WI38 (cell line): Measurements from ENCODE around the gene NR4A3.

ENCODE experiments used
- H3K4me3 ChIP-seq: 2 replicates; pipeline ENCODE4 v1.5.1; 2011; ENCODE audit warnings: low read depth, mild to moderate bottlenecking, control low read depth, low read length
- TF ChIP-seq, protein P1 (sequence below): IDR thresholded peaks from 2 replicates; pipeline ENCODE4 v1.5.1; 2012; ENCODE audit warnings: low read depth, mild to moderate bottlenecking, control low read depth, low read length

NR4A3 gene

DNA sequence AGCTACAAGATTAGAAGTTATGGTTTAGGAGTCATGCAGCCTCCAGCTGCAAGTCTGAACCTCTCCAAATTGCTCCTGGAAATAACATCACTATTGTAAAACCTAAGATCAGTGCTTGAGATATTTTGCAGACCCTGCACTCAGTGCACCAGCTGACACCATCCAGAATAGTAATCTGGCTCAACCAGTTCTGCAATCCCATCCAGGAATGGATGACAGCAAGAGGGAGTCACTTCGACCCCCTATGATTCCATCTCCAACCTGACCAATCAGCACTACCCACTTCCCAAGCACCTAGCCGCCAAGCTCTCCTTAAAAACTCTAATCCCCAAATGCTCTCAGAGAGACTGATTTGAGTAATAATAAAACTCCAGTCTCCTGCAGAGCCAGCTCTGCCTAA, 37.9 kb upstream of the NR4A3 start:
- H3K4me3 ChIP-seq: no peak overlapping the region
- TF ChIP-seq, protein P1, sequence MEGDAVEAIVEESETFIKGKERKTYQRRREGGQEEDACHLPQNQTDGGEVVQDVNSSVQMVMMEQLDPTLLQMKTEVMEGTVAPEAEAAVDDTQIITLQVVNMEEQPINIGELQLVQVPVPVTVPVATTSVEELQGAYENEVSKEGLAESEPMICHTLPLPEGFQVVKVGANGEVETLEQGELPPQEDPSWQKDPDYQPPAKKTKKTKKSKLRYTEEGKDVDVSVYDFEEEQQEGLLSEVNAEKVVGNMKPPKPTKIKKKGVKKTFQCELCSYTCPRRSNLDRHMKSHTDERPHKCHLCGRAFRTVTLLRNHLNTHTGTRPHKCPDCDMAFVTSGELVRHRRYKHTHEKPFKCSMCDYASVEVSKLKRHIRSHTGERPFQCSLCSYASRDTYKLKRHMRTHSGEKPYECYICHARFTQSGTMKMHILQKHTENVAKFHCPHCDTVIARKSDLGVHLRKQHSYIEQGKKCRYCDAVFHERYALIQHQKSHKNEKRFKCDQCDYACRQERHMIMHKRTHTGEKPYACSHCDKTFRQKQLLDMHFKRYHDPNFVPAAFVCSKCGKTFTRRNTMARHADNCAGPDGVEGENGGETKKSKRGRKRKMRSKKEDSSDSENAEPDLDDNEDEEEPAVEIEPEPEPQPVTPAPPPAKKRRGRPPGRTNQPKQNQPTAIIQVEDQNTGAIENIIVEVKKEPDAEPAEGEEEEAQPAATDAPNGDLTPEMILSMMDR: no peak

DNA sequence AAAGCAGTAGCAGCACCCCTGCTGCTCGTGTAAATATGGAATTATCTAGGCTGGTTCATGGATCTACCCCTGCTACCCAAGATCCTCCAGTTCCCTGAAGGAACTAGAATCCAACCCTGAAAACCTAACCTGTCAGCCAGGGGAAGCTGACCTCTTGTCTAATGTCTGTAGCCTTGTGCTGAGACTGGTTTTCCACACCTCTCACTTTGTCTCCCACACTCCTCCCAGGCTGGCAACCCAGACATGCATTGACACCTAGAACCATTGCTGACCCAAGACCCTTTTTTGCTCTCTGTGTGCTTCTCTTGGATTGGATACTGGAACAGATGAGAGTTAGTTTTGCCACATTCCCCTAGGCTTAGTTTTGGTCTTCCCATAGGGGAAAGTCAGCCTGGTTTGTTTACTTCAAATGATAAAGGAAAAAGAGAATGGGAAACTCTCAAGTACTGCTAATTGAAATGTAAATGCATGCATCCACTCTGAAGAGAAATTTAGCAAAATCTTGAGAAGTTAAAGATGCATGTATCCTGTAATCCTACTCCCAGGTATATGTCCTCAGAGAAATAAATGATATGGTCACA, 36.6 kb upstream of the NR4A3 start:
- no peak overlapping the region for H3K4me3 ChIP-seq
- TF ChIP-seq, protein P1: no peak

DNA sequence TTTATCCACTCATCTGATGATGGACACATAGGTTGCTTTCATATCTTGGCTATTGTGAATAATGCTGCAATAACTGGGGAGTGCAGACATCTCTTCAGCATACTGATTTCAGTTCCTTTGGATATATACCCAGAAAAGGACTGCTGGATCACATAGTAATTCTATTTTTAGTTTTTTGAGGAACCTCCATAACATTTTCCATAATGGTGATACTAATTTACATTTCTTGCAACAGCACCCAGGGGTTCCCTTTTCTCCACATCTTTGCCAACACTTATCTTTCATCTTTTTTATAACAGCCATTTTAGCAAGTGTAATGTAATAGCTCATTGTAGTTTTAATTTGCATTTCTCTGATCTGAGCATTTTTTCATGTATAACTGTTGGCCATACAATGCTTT, 34.1 kb upstream of the NR4A3 start:
- TF ChIP-seq, protein P1: no peak

DNA sequence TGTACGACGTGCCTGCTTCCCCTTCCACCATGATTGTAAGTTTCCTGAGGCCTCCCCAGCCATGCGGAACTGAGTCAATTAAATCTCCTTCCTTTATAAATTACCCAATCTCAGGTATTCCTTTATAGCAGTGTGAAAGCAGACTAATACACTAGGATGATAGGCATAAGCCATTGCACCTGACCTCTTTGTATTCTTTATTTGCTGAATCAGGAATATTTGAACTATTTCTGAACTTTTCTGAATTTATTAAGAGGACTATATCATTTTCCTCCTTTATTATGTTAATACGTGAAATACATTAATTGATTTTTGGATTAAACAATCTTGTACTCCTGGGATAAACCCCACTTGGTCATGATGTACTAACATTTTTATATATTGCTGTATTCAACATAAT, 28.2 kb upstream of the NR4A3 start:
- no peak overlapping the region for H3K4me3 ChIP-seq
- TF ChIP-seq, protein P1: no peak

More for the DNA sequence above, 34.1 kb upstream of the NR4A3 start:
- no peak overlapping the region for H3K4me3 ChIP-seq

DNA sequence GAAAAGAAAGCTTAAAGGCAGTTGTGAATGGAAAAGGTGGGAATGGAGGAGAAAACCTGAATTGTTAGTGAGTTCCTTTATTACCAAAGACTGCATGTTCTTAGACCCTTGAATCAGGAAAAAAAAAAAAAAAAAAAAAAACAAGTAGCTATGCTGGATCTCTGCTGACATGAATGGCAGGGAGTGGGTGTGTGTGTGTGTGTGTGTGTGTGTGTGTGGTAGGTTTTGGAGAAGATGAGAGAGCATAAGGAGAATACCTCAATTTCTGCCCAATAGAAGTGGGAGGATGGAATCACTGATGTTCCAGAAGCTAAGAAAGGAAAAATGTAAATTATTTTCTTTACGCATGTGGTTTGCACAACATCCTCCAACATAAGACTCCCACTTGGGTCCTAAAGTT, 25.5 kb upstream of the NR4A3 start:
- no peak overlapping the region for H3K4me3 ChIP-seq
- TF ChIP-seq, protein P1: no peak

DNA sequence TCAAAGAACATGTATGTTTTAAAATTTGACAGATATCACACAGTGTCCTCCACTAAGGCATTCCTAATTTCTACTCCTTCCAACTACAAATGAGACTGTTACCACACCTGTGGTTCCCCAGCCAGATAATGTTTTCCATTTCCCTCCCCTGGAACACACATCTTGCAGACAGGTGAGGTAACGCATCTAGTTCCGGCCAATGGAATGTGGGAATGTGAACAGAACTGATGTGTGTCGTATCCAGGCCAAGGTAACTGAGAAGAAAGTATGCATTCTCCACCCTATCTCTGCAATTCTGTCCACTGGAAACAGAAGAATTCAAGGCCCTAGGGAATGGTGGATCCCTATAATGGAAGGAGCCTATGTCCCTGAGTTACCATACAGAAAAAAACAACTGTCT, 19.9 kb upstream of the NR4A3 start:
- TF ChIP-seq, protein P1: no peak
- H3K4me3 ChIP-seq: no peak overlapping the region

DNA sequence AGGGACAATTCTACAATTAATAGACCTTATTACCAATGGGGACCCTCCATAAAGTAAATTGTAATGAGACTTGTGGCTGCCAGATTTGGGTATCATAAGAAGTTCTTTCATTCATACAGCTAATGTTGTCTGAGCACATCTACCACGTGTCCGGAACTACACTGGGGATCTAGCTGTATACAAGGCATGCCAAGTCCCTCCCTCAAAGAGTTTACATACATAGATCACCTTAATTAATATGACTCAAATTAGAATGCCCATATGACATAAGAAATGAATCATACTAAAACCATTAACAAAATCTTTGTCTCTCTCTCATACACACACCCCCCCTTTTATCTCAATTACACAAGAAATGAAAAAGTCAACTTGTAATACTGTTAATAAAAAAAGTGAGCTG, 18.0 kb upstream of the NR4A3 start:
- H3K4me3 ChIP-seq: no peak overlapping the region
- TF ChIP-seq, protein P1: no peak
